GM23338 (cell line): ENCODE measurements around the gene RNF31. TPM values are rescaled to one million over a fixed set of nuclear protein-coding genes. Genes with fewer than 3 reads are reported as not detected.

ENCODE experiments used
- ATAC-seq: fragments of 200-7000 bp; cut with Tn5 transposase; 3 replicates; pipeline ENCODE4 v1.9.1; 2020
- DNase-seq: peaks from one replicate; pipeline ENCODE4 v3.0.0-alpha.2; 2015; ENCODE audit warnings: low spot score
- H2AFZ ChIP-seq: fragments of 200-600 bp; sonication (generic); 2 replicates; pipeline ENCODE4 v1.8.0; 2016; ENCODE audit warnings: antibody characterized with exemption, mild to moderate bottlenecking, moderate library complexity
- H3F3A ChIP-seq: fragments of 200-600 bp; sonication (generic); replicated peaks from 2 replicates; pipeline ENCODE4 v1.8.0; 2017; ENCODE audit warnings: antibody characterized with exemption, mixed run types, low read depth
- H3K27ac ChIP-seq: fragments of 200-600 bp; sonication (generic); 2 replicates; pipeline ENCODE4 v1.6.1; 2016; ENCODE audit warnings: low read depth
- H3K27me3 ChIP-seq: fragments of 200-600 bp; sonication (generic); 2 replicates; pipeline ENCODE4 v1.8.0; 2016; ENCODE audit warnings: mild to moderate bottlenecking, mixed run types, moderate library complexity; ENCODE audit not compliant: insufficient read depth
- H3K36me3 ChIP-seq: fragments of 200-600 bp; sonication (generic); 2 replicates; pipeline ENCODE4 v1.8.0; 2016; ENCODE audit warnings: mild to moderate bottlenecking; ENCODE audit not compliant: insufficient read depth
- H3K4me1 ChIP-seq: fragments of 200-600 bp; sonication (generic); 2 replicates; pipeline ENCODE4 v1.8.0; 2016; ENCODE audit warnings: mild to moderate bottlenecking, moderate library complexity; ENCODE audit not compliant: insufficient read depth
- H3K4me2 ChIP-seq: fragments of 200-600 bp; sonication (generic); 2 replicates; pipeline ENCODE4 v1.7.1; 2017; ENCODE audit warnings: mixed run types
- H3K4me3 ChIP-seq: fragments of 200-600 bp; sonication (generic); 2 replicates; pipeline ENCODE4 v1.6.1; 2016; ENCODE audit warnings: mixed run types
- H3K79me2 ChIP-seq: fragments of 200-600 bp; sonication (generic); replicated peaks from 2 replicates; pipeline ENCODE4 v1.8.0; 2017; ENCODE audit warnings: mild to moderate bottlenecking; ENCODE audit not compliant: insufficient read depth
- H3K9me2 ChIP-seq: fragments of 200-600 bp; sonication (generic); 2 replicates; pipeline ENCODE4 v1.8.0; 2017; ENCODE audit not compliant: insufficient read depth
- H4K20me1 ChIP-seq: fragments of 200-600 bp; sonication (generic); replicated peaks from 2 replicates; pipeline ENCODE4 v1.8.0; 2017; ENCODE audit warnings: mild to moderate bottlenecking; ENCODE audit not compliant: insufficient read depth
- H3K27ac Mint-ChIP-seq: 2 replicates; pipeline ENCODE4 v1.8.0; 2020; ENCODE audit warnings: inconsistent platforms, mild to moderate bottlenecking, moderate library complexity, mixed read lengths
- H3K27me3 Mint-ChIP-seq: 3 replicates; pipeline ENCODE4 v1.8.0; 2022; ENCODE audit warnings: low read depth, mild to moderate bottlenecking, moderate library complexity, mixed read lengths, inconsistent platforms; ENCODE audit not compliant: insufficient read depth, poor library complexity
- H3K36me3 Mint-ChIP-seq: 3 replicates; pipeline ENCODE4 v1.8.0; 2021; ENCODE audit warnings: low read depth, mild to moderate bottlenecking, inconsistent platforms, moderate library complexity, mixed read lengths
- H3K4me1 Mint-ChIP-seq: 3 replicates; pipeline ENCODE4 v1.8.0; 2020; ENCODE audit warnings: mild to moderate bottlenecking, inconsistent platforms, mixed read lengths
- H3K4me3 Mint-ChIP-seq: 3 replicates; pipeline ENCODE4 v1.8.0; 2021; ENCODE audit warnings: moderate library complexity, mild to moderate bottlenecking, inconsistent platforms, mixed read lengths
- H3K9me3 Mint-ChIP-seq: 3 replicates; pipeline ENCODE4 v1.8.0; 2020; ENCODE audit warnings: moderate library complexity, mild to moderate bottlenecking, inconsistent platforms, mixed read lengths
- CREB1 ChIP-seq: fragments of 250-450 bp; sonication (Bioruptor Pico); IDR thresholded peaks from 2 replicates; pipeline ENCODE4 v1.5.0; 2020; ENCODE audit warnings: low read depth, mild to moderate bottlenecking, moderate library complexity
- EZH2 ChIP-seq: fragments of 200-600 bp; sonication (generic); IDR thresholded peaks from one replicate; pipeline ENCODE4 v1.8.0; 2017; ENCODE audit warnings: antibody characterized with exemption, mild to moderate bottlenecking, low read depth; ENCODE audit not compliant: unreplicated experiment
- EZH2phosphoT487 ChIP-seq: fragments of 200-600 bp; sonication (generic); IDR thresholded peaks from one replicate; pipeline ENCODE4 v1.8.1; 2018; ENCODE audit warnings: antibody characterized with exemption; ENCODE audit not compliant: unreplicated experiment
- JUNB ChIP-seq: IDR thresholded peaks from one replicate; pipeline ENCODE4 v1.6.1; 2016; ENCODE audit warnings: antibody characterized with exemption; ENCODE audit not compliant: unreplicated experiment
- NANOG ChIP-seq: IDR thresholded peaks from 2 replicates; pipeline ENCODE4 v1.6.1; 2016; ENCODE audit warnings: antibody characterized with exemption, borderline replicate concordance
- POLR2AphosphoS5 ChIP-seq: IDR thresholded peaks from 2 replicates; pipeline ENCODE4 v1.6.1; 2016; ENCODE audit warnings: antibody characterized with exemption, low read depth
- REST ChIP-seq: IDR thresholded peaks from one replicate; pipeline ENCODE4 v1.6.1; 2018; ENCODE audit warnings: antibody characterized with exemption; ENCODE audit not compliant: unreplicated experiment
- STAT1 ChIP-seq: IDR thresholded peaks from one replicate; pipeline ENCODE4 v1.6.1; 2016; ENCODE audit warnings: antibody characterized with exemption; ENCODE audit not compliant: unreplicated experiment
- ZNF114 ChIP-seq: fragments of 250-450 bp; sonication (Bioruptor Pico); IDR thresholded peaks from 2 replicates; pipeline ENCODE4 v1.5.0; 2020; ENCODE audit warnings: mild to moderate bottlenecking, moderate library complexity
- ZNF331 ChIP-seq: fragments of 250-450 bp; sonication (Bioruptor Pico); IDR thresholded peaks from 2 replicates; pipeline ENCODE4 v1.5.0; 2020; ENCODE audit warnings: low read depth, mild to moderate bottlenecking, moderate library complexity
- polyA plus RNA-seq: library from polyadenylated mRNA; unstranded; fragments of >200 nt; fragmentation: Nextera tagmentation; extraction: Ambion mirVana; gene quantifications from 2 replicates; pipeline ENCODE4 v1.2.1, GENCODE V29; 2016
- total RNA-seq: library from RNA; depleted of rRNA; stranded (reverse); fragments of >200 nt; shearing (Covaris generic); gene quantifications from 2 replicates; pipeline ENCODE4 v1.2.3, GENCODE V29; 2014
- TF ChIP-seq, protein P1 (sequence below), 2 experiments: fragments of 200-600 bp in 1 of 2; sonication (generic) in 1 of 2; conservative IDR thresholded peaks; 2 replicates each; pipeline versions ENCODE4 v1.5.1 to v1.6.1; 2016 to 2017; ENCODE audit warnings: antibody characterized with exemption in 2 of 2, low read depth in 2 of 2, mild to moderate bottlenecking in 2 of 2, moderate library complexity in 1 of 2
- TF ChIP-seq, protein P2 (sequence below): fragments of 250-450 bp; sonication (Bioruptor Pico); IDR thresholded peaks from 2 replicates; pipeline ENCODE4 v1.5.0; 2020; ENCODE audit warnings: mild to moderate bottlenecking, moderate library complexity
- TF ChIP-seq, protein P3 (sequence below): IDR thresholded peaks from 2 replicates; pipeline ENCODE4 v1.6.1; 2016; ENCODE audit warnings: antibody characterized with exemption

RNF31 gene
- total and polyA plus RNA-seq, 2 experiments from 2014 or later = 54.8 to 87.4 TPM

DNA sequence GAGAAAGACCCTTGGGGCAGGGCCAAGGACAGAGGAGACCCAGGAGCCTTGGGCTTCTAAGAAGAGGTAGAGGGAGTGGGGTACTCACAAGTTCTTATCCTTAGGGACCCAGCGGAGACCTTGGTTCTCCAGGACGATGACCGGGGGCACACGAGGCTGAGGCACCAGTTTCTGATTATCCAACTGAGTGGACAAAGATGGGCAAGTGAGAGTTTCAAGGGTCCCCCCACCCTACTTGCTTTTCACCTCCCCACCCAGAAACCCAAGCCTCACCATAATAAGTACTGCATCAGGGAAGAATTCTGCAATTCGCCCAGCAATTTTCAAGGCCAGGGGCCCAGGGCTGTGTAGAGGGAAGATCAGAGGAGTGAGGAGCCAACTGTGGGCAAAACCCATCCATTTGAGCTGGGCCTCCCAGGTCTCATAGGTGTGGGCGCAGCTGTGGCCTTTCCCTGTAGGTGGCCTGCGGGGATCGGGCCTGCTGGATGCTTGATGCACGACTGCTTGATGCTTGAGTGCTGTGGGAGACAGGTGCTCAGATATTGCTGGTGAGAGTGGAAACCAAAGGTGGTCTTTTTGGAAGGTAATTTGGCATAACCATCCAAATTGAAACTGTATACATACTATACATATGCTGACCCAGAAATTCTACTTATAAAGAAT, 7.9 kb upstream of the RNF31 start:
- Mint-ChIP-seq H3K36me3 (peaks cover 49% of the 10 kb centered on the region), H3K4me3 (peak overlapping the region; percentile 99), H3K9me3 (no peaks in the 10 kb centered on the region), H3K4me1 (peaks cover 38% of the 10 kb centered on the region), H3K27ac (peak overlapping the region; percentile 67; the same call in 1 of the 2 replicates), H3K27me3 (peaks cover 25% of the 10 kb centered on the region)
- no peaks in the 10 kb centered on the region for H3K27me3 ChIP-seq
- peak overlapping the region; percentile 99 for H3K4me3 ChIP-seq
- no peak overlapping the region for H2AFZ ChIP-seq
- H3K79me2 ChIP-seq = peaks cover 20% of the 10 kb centered on the region
- peak; percentile 38 for DNase-seq
- H3K36me3 ChIP-seq = peaks cover 18% of the 10 kb centered on the region; the same call in 1 of the 2 replicates
- H3K27ac ChIP-seq = no peak overlapping the region
- peak overlapping the region; percentile 95 for H3K4me2 ChIP-seq
- H3K9me2 ChIP-seq = no peaks in the 10 kb centered on the region
- peaks cover 39% of the 10 kb centered on the region for H3F3A ChIP-seq
- peaks cover 9% of the 10 kb centered on the region for H4K20me1 ChIP-seq
- H3K4me1 ChIP-seq = peaks cover 25% of the 10 kb centered on the region
- TF ChIP-seq, protein P1, sequence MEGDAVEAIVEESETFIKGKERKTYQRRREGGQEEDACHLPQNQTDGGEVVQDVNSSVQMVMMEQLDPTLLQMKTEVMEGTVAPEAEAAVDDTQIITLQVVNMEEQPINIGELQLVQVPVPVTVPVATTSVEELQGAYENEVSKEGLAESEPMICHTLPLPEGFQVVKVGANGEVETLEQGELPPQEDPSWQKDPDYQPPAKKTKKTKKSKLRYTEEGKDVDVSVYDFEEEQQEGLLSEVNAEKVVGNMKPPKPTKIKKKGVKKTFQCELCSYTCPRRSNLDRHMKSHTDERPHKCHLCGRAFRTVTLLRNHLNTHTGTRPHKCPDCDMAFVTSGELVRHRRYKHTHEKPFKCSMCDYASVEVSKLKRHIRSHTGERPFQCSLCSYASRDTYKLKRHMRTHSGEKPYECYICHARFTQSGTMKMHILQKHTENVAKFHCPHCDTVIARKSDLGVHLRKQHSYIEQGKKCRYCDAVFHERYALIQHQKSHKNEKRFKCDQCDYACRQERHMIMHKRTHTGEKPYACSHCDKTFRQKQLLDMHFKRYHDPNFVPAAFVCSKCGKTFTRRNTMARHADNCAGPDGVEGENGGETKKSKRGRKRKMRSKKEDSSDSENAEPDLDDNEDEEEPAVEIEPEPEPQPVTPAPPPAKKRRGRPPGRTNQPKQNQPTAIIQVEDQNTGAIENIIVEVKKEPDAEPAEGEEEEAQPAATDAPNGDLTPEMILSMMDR (conservative IDR thresholded peaks at IDR 0.05; ENCODE audit: low read depth in 2 of 2) = no peak
- TF ChIP-seq STAT1 (no peak), JUNB (no peak), ZNF331 (CRISPR knock-in tag) (no peak), POLR2AphosphoS5 (no peak), CREB1 (no peak), ZNF114 (CRISPR knock-in tag) (no peak), EZH2 (no peak), EZH2phosphoT487 (no peak), NANOG (no peak), REST (no peak)
- TF ChIP-seq, protein P2, sequence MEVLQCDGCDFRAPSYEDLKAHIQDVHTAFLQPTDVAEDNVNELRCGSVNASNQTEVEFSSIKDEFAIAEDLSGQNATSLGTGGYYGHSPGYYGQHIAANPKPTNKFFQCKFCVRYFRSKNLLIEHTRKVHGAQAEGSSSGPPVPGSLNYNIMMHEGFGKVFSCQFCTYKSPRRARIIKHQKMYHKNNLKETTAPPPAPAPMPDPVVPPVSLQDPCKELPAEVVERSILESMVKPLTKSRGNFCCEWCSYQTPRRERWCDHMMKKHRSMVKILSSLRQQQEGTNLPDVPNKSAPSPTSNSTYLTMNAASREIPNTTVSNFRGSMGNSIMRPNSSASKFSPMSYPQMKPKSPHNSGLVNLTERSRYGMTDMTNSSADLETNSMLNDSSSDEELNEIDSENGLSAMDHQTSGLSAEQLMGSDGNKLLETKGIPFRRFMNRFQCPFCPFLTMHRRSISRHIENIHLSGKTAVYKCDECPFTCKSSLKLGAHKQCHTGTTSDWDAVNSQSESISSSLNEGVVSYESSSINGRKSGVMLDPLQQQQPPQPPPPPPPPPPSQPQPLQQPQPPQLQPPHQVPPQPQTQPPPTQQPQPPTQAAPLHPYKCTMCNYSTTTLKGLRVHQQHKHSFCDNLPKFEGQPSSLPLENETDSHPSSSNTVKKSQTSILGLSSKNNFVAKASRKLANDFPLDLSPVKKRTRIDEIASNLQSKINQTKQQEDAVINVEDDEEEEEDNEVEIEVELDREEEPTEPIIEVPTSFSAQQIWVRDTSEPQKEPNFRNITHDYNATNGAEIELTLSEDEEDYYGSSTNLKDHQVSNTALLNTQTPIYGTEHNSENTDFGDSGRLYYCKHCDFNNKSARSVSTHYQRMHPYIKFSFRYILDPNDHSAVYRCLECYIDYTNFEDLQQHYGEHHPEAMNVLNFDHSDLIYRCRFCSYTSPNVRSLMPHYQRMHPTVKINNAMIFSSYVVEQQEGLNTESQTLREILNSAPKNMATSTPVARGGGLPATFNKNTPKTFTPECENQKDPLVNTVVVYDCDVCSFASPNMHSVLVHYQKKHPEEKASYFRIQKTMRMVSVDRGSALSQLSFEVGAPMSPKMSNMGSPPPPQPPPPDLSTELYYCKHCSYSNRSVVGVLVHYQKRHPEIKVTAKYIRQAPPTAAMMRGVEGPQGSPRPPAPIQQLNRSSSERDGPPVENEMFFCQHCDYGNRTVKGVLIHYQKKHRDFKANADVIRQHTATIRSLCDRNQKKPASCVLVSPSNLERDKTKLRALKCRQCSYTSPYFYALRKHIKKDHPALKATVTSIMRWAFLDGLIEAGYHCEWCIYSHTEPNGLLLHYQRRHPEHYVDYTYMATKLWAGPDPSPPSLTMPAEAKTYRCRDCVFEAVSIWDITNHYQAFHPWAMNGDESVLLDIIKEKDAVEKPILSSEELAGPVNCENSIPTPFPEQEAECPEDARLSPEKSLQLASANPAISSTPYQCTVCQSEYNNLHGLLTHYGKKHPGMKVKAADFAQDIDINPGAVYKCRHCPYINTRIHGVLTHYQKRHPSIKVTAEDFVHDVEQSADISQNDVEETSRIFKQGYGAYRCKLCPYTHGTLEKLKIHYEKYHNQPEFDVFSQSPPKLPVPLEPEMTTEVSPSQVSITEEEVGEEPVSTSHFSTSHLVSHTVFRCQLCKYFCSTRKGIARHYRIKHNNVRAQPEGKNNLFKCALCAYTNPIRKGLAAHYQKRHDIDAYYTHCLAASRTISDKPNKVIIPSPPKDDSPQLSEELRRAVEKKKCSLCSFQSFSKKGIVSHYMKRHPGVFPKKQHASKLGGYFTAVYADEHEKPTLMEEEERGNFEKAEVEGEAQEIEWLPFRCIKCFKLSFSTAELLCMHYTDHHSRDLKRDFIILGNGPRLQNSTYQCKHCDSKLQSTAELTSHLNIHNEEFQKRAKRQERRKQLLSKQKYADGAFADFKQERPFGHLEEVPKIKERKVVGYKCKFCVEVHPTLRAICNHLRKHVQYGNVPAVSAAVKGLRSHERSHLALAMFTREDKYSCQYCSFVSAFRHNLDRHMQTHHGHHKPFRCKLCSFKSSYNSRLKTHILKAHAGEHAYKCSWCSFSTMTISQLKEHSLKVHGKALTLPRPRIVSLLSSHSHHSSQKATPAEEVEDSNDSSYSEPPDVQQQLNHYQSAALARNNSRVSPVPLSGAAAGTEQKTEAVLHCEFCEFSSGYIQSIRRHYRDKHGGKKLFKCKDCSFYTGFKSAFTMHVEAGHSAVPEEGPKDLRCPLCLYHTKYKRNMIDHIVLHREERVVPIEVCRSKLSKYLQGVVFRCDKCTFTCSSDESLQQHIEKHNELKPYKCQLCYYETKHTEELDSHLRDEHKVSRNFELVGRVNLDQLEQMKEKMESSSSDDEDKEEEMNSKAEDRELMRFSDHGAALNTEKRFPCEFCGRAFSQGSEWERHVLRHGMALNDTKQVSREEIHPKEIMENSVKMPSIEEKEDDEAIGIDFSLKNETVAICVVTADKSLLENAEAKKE (CRISPR knock-in tag) = no peak
- TF ChIP-seq, protein P3, sequence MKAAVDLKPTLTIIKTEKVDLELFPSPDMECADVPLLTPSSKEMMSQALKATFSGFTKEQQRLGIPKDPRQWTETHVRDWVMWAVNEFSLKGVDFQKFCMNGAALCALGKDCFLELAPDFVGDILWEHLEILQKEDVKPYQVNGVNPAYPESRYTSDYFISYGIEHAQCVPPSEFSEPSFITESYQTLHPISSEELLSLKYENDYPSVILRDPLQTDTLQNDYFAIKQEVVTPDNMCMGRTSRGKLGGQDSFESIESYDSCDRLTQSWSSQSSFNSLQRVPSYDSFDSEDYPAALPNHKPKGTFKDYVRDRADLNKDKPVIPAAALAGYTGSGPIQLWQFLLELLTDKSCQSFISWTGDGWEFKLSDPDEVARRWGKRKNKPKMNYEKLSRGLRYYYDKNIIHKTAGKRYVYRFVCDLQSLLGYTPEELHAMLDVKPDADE = no peak
- ATAC-seq = no peak
